Measurements from ENCODE around the gene POU2AF1. TPM values are rescaled to one million over a fixed set of nuclear protein-coding genes. Genes with fewer than 3 reads are reported as not detected.
"Not testable (repeated sequence)": the region's sequence is repeated elsewhere in the genome, so short reads cannot be mapped to it uniquely, and the experiment has no call there.

POU2AF1 gene
- total and polyA plus RNA-seq, 8 donors, result 0.38 to 4.5 (median 0.98) TPM

- DNase-seq (no peak), ATAC-seq (no peak)
- no peak for TF ChIP-seq CTCF (IDR thresholded peaks at IDR 0.05)
- H3K4me3 ChIP-seq, result no peak overlapping the region
- peaks cover 0 to 2% of the 10 kb centered on the region in 2 donors for H3K9me3 ChIP-seq
- H3K4me1 ChIP-seq, result no peaks in the 10 kb centered on the region
- no peaks in the 10 kb centered on the region for H3K27me3 ChIP-seq
- H3K36me3 ChIP-seq, result no peaks in the 10 kb centered on the region
- no peak overlapping the region for H3K27ac ChIP-seq
- intact Hi-C loops (cut with DNase I), result no loop called here
These were observed 26.5 kb upstream of the POU2AF1 start for GRCh38 chr11:111405551-111405950.

- Histone ChIP-seq H3K27ac (no peak overlapping the region), H3K4me1 (no peaks in the 10 kb centered on the region), H3K4me3 (no peak overlapping the region), H3K36me3 (no peaks in the 10 kb centered on the region), H3K9me3 (peaks cover 0 to 2% of the 10 kb centered on the region in 2 donors), H3K27me3 (no peaks in the 10 kb centered on the region)
- no peak for ATAC-seq
- intact Hi-C loops (cut with DNase I), result no loop called here
- DNase-seq, result no peak
- TF ChIP-seq CTCF (IDR thresholded peaks at IDR 0.05), result no peak
These were observed 24.1 kb upstream of the POU2AF1 start for GRCh38 chr11:111403051-111403726.

- no peak for DNase-seq
- Histone ChIP-seq H3K4me1 (no peaks in the 10 kb centered on the region), H3K4me3 (no peak overlapping the region), H3K27me3 (no peaks in the 10 kb centered on the region), H3K27ac (no peak overlapping the region), H3K9me3 (peaks cover 0 to 2% of the 10 kb centered on the region in 2 donors), H3K36me3 (no peaks in the 10 kb centered on the region)
- no peak for ATAC-seq
- intact Hi-C loops (cut with DNase I), result no loop called here
- TF ChIP-seq CTCF (IDR thresholded peaks at IDR 0.05), result no peak
These were observed 23.3 kb upstream of the POU2AF1 start for GRCh38 chr11:111402411-111402810.

GRCh38 chr11:111401957-111402356 lies 22.9 kb upstream of the POU2AF1 start:
- H3K36me3 ChIP-seq; H3K9me3 ChIP-seq; ATAC-seq; intact Hi-C loops (cut with DNase I); H3K4me3 ChIP-seq; H3K27me3 ChIP-seq; DNase-seq; H3K27ac ChIP-seq; H3K4me1 ChIP-seq: not testable (repeated sequence)

GRCh38 chr11:111400595-111400994 lies 21.5 kb upstream of the POU2AF1 start:
- H3K4me1 ChIP-seq, result no peaks in the 10 kb centered on the region
- peaks cover 0 to 2% of the 10 kb centered on the region in 2 donors for H3K9me3 ChIP-seq
- intact Hi-C loops (cut with DNase I), result no loop called here
- H3K27ac ChIP-seq, result no peak overlapping the region
- TF ChIP-seq CTCF (IDR thresholded peaks at IDR 0.05), result no peak
- DNase-seq (no peak), ATAC-seq (no peak)
- H3K4me3 ChIP-seq, result no peak overlapping the region
- H3K36me3 ChIP-seq, result no peaks in the 10 kb centered on the region
- no peaks in the 10 kb centered on the region for H3K27me3 ChIP-seq

Measured in left lung (tissue), 10 donors.